GM19452 (cell line): ENCODE data around the gene CHST11.
"Not testable (repeated sequence)": the region's sequence is repeated elsewhere in the genome, so short reads cannot be mapped to it uniquely, and the experiment has no call there.

Experiments
- ATAC-seq: cut with Tn5 transposase; IDR thresholded peaks from one replicate; pipeline ENCODE4 v1.9.1; 2021; ENCODE audit not compliant: unreplicated experiment

CHST11 gene

DNA sequence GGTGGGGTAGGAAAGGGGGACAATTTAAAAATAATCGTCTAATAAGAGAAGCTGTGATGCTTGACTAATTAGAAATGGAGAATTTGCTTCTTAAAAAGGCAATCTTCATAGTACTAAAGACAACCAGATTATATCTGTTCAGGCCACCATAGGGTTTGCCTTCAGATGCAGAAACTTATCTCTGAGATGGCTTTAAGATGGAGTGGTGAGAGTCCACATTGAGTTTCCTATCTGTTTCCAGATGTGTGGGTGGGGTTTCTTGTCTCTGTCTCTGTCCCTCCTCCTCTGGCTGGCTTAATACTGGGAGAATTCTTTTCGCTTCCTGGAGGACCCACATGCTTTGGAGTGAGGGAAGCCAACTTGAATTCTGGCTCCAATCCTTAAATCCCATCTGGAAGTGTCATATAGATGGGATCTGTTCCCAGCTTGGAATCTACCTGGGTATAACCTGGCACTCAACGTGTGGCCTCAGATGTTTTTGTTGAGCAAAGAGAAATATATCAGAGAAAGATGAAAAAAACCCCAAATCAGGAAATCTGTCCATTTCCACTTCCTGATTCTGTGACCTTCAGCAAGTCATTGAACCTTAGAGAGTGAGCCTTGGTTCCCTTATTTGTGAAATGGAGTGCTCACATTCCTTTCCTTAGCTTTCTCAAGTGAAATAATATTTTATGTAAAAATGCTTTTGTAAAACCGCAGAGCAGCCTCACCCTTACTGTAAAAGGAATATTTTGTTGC lies 66.4 kb downstream of the CHST11 start:
- no peak for ATAC-seq

DNA sequence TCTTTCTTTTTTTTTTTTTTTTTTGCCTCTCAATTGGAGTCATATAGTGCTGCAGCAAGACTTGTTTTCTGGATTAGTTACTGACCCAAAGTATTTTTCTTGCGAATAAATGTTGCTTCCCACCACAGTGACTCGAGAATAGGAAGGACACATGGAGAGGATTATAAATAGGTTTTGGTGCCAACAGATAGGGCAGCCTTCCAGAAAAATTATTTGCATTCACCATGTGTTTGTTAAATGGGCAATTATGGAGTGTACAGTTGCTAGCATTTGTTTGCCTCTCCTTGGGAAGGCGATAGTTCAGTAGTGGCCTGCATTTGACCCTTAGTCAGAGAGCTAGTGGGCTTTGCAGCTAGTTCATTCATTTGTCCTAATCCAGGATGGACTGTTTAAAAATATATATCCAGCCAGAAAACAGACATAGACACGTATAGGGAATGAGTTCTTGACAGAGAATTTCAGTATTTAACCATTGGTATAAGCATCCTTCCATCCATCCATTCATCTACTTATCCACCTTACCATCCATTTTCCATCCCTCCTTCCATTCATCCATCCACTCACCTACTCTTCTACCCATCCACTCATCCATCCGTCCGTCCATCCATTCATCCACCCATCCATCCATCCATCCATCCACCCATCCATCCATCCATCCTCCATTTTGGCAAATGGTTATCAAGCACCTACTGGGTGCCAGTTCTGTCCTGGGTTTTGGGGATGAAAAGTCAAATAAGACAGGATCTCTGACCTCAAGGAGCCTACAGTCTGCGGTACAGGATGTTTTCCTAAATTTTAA lies 67.5 kb downstream of the CHST11 start:
- no peak for ATAC-seq

DNA sequence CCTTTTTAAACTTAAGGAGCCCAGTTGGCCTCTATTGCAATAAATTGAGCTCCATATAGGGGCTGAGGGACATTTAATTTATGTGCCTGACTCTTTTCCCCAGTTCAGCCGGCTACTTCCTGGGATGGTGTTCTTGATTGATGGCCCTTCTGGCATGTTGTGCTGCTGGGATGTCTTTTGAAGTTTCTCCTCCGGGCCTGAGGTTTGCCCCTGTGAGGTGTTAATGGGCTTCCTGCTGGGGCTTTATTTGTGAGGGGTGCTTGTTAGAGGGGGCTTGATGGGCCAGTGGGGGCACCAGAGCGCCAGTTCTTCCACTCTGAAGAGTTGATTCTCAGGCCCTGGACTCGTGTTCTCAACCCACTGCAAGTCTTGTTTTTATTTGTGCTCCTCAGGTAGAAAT lies 69.6 kb downstream of the CHST11 start:
- ATAC-seq = no peak

DNA sequence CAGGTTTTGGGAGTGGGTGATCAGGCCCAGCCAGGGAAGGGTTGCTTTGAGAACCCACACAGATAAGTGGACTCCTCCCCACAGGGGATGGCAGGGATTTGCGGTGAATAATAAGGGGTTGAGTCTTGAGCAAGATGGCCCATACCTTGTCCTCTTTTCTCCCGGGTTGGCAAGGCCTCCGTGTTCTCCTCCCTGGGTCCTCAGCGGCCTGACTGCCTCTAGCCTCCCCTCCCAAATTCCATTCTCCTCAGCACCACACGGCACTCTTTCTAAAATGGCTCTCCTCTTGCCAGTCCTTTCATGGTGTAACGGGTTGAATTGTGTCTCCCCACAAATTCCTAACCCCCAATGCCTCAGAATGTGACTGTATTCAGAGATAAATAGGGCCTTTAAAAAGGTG lies 70.0 kb downstream of the CHST11 start:
- ATAC-seq = no peak

DNA sequence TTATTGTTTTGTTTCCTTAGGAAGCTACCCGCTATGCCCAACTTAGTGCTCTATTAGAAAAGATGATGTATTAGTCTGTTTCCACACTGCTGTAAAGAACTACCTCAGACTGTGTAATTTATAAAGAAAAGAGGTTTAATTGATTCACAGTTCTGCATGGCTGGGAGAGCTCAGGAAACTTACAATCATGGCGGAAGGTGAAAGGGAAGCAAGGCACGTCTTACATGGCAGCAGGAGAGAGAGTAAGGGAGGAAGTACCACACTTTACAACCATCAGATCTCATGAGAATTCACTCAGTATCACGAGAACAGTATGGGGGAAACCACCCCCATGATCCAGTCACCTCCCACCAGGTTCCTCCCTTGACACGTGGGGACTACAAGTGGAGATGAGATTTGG lies 70.9 kb downstream of the CHST11 start:
- ATAC-seq = not testable (repeated sequence)

DNA sequence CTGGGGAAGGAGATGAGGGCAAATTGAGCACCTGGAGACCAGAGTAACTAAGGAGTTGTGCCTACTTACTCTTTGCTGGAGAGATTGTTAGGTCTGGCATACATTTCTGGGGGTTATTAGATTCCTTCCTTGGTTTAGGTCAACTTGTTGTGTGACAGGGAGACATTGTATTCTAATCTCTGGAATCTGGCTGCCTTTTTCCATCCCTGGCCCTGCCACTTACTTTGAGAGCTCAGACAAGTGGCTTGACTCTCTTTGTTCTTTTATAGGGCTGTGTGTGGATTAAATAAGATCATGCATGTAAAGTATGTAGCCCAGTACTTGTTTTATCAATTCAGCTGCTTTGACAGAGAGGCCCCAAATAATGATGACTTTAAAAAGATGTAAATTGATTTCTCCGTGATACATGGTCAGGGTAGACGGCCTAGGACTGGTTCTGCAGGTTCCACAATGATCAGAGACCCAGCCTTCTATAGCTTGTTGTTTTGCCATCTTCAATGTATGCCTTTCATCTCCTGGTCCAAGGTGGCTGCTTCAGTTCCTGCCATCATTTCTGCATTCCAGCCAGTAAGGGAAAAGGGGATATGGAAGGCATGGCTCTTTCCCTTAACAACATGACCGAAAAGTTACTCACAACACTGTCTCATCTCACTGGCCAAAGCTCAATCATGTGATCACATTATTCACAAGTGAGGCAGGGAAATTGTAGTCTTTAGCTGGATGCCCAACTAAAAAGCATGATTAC lies 72.6 kb downstream of the CHST11 start:
- no peak for ATAC-seq

DNA sequence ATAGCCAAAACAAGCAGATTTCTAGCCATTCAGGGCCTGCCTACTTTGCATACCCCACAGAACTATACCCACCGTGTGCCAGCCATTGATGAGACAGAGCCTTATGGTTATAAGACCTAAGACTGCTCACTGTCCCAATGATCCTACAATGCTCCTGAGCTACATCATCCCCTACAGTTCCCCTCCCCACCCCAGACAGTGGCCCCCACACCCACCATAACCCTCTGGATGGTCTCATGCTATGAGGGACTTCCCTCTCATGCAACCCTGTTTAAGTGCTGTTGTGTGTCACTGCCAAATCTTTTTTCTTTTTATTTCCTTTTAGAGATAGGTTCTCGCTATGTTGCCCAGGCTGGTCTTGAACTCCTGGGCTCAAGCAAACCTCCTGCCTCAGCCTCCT lies 75.9 kb downstream of the CHST11 start:
- ATAC-seq = no peak

DNA sequence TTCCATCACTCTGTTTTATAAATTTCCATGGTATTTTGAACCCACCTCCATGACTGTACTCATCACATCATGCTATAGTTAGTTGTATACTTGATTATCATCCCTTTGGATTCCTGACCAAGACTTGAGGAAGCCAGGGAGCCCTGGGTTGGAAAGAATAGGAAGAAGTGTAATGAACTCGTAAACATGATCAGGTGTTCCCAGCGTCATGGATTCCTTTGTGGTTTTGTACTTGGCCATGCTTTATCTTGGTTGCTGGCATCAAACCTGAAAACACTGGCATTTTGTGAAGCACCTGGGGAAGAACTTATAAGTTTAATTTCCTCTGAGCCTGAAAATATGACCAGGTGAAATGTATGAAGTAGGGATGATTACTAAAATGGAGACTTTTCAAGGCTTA lies 76.4 kb downstream of the CHST11 start:
- no peak for ATAC-seq

DNA sequence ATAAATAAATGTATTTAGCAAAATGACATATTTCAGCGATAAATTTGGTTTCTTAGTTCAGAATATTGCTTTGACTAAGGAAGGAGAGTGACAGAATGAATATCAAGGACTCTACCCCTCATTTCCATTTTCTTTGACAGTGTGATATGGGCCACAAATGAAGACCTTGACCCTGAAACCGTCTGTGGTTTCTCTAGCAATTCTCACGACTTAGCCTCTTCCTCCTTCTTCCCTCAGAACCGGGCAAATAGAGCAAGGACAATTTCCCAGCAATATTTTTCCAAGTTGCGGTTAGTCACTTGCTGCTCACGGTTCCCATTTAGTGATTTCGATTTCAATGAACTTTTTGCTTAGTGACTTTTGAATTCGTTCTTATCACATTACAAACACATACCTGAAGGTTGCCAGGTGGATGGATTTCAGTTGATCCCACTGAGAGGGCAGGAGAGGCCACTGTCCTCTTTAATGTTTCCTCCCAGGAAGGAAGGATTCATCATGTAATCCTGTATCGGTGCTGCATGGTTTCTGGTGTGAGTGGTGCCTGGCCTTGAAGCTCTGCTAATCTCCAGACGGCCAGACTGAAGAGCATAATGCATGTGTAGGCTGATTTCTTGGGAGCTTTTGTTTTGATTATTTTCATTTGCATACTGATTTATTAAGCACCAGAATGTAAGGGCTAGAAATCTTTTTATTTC lies 77.6 kb downstream of the CHST11 start:
- no peak for ATAC-seq

DNA sequence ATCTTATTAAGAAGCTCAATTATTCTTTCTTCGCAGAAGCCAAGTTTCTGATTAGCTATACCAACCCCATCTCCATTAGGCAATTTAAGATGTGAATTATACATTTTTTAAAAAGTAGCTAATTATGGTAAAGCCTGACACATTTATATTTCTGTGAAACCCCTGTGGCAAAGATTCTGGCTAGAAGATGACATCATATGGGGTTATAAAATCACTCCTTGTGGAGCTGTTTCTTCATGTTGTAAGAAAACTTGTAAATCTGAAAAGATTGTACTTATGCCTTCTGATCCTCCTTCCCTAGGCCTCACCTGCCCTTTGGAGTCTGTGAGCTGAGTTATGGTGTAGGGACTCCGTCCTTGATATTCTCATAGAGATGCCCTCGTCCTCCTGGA lies 78.1 kb downstream of the CHST11 start:
- ATAC-seq = no peak

DNA sequence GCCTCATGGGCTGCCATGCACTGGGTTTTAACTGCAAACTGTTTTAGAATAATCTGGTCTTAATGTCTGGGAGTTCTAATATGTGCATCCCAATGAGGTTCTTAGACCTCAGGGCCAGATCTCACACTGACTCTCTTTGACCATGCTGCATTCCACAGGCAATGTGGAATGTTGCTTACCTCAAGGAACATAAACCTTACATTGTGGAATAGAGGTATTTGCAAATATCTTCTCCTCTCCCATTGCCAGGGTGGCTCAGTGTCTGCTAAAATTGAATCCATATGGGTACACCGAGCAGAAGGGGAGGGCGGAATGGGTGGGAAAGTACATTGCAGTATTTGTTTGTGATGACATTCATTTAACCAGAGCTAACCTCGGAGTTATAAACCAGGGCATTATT lies 78.6 kb downstream of the CHST11 start:
- ATAC-seq = no peak

DNA sequence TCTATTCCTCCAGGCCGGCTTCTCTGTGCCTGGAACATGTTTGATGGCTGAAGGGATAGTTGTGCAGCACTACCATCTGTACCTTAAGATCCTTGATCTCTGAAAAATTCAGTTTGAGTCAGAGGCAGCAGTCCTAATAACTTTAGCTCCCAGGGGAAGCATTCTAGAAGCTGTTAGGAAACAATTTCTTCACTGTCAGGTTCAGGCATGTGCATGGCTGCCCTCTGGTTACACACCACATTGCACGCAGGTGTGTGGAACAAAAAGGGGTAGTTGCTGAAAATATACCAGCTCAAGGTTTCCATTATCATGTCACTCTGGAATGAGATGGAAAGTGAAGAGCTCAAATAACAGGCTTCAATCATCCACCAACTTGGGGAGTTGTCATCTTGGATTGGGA lies 80.1 kb downstream of the CHST11 start:
- no peak for ATAC-seq

DNA sequence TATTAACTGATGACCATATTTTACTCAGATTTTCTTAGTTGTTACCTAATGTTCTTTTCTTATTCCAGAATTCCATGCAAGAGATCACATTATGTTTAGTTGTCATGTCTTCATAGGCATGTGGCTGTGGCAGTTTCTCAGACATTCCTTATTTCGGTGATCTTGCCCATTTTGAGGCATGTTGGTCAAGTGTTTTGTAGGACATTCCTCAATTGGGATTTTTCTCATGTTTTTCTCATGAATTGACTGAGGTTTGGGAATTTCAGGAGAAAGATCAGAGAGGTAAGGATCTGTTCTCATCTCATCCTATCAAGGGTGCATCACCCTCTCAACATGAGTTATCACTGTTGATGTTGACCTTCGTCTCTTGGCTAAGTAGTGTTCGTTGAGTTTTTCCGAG lies 81.3 kb downstream of the CHST11 start:
- no peak for ATAC-seq

DNA sequence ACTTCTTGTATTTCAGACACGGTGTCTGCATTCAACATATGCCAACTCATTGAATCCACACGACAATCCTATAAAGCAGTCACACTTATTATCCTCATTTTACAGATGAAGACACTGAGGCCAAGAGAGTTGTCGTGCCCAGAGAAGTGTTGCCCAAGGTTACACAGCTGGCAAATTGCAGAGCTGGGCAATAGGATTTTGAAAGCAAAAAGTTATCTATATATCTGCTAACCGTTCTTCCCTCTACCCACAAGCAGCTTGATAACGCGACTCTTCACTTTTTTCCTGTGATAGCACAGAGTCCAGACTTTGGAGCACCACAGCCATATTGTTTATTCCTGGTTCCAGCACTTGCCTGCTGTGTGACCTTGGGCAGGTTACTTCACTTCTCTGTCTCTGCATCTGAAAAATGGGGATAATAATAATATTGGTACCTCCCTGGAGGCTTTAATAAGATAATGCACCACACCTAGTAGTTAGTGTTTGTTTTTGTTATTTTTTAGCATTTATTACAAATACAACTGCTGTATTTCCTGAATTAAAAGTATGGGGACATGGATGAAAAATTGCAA lies 82.2 kb downstream of the CHST11 start:
- ATAC-seq = no peak

DNA sequence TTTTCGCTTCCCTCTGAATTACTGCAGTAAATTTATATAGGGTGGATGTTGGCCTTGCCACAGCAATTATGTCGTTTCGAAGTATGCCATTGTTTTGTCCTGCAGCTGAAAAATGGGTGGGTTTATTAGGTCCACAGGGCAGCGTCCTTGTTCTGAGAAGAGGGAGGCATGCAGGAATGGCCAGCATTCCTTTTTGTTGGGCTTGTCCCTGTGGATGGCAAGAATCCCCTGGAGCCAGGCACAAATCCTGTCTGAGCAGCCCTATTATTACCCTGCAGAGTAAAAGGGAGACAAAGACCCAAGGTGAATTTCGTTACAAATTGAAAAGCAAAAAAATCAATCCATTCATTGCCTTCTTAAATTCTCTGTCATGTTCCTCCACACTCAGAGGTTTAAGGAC lies 88.1 kb downstream of the CHST11 start:
- no peak for ATAC-seq

DNA sequence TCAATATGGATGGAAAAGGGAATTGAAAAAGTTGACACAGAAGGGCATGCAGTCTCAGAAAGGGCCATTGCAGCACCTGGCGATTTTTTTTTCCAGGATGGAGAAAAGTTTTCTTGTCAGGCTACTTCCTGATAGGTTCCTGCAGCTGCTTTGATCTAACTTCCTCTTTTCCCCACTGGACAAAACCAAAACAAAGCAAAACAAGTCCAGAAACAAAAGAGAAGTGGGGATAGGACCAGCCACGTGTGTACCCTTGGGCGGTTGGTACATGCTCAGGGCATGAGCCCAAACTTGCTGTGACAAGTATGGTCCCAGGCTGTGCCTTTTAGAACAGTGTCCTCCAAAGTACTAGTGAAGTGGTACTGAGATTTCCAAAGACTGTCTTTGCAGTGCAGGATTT lies 89.8 kb downstream of the CHST11 start:
- no peak for ATAC-seq

DNA sequence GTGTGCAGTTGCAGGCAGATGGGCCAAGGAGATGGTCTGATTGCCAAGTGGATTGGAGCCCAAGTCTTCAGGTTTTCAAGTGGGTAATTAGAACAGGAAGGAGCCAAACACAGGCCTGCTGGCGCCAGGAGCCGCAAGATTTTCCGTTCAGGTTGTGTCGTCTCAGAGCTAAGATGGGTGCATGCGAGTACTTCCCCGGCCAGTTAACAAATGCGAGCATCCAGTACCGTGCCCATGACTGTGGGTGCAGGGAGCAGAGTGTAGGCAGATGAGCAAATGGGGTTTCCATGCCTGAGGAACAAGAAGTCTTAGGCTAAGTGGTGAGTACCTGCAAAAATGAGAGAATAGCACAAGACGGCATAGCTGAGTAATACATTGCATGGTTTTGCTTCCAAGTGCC lies 90.5 kb downstream of the CHST11 start:
- ATAC-seq = no peak

DNA sequence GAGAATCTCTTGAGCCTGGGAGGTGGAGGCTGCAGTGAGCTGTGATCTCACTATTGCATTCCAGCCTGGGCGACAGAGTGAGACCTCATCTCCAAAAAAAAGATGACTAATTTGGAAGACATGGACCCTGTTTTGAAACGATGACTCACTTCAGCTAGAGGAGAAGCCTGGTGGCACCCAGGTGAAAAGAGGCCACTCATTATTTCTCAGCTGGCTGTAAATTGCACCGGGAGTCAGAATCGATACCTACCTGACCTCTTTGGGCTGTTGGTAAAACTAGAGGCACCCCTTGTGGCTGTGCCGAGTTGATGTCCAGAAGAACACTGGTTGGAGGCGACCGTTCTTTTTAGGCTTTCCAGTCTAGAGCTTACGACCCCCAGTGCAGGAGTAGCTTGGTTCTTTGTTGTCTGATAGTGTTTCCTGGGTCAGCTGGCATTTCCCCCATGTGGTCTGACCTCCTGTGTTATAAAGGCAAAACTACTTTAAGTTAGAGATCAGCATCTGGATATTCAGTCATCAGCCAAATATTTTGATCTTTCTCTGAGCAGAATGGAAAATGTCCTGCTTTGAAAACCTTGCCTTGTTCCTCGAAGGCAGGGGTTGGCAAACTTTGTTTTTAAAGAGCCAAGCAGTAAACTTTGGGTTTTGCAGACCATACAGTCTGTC lies 93.2 kb downstream of the CHST11 start:
- ATAC-seq = no peak

DNA sequence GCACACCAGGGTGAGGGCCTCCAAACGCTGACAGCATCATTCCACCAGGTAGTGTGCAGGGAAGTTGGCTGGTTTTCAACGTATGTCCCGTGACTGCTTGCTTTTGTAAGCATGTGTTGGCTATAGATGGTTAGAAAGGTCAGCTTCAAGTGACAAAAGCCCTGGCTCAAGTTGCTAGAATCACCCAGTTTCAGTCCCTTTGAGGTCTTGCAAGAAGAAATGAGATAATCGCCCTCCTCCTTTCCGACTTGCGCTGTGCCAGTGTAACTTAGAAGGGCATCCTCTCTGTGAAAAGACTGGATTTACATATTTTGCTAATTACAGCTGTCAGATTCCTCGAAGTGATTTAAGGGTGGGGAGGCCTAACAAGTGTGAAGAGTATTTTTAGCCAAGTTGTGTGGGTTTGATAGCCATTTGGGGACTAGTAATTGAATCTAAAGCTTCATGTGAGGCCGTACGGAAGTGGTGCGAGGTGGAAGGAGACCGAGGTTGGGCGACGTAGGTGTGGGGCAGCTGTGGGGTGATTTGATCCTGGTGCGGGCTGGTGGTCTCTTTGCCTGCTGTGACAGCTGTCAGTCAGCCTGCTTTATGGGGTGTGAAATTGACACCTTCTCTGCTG lies 94.7 kb downstream of the CHST11 start:
- ATAC-seq = peak; percentile 77

DNA sequence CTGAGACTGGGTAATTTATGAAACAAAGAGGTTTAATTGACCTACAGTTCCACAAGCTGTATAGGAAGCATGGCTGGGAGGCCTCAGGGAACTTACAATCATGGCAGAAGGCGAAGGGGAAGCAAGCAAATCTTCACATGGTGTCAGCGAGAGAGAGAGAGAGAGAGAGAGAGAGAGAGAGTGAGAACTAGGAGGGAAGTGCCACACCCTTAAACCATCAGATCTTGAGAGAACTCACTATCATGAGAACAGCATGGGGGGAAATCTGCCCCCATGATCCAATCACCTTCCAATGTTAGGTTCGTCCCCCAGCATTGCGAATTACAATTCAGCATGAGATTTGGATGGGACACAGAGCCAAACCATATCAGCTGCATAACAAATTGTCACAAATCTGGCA lies 96.7 kb downstream of the CHST11 start:
- ATAC-seq = no peak
